Kidney (tissue), 14 donors: ENCODE data around the gene PLCB4. TPM values are rescaled to one million over a fixed set of nuclear protein-coding genes. Genes with fewer than 3 reads are reported as not detected.

Experiments used
- DNase-seq, 5 donors: peaks; one replicate each; pipeline ENCODE4 v3.0.0-alpha.2; 2013 to 2020
- FAIRE-seq: peaks from 2 replicates; lab custom pipeline; 2012; peaks lifted over from hg19 to GRCh38; lab: Jason Lieb, UNC
- H3K27ac ChIP-seq, 2 donors: one replicate each; pipeline ENCODE4 v1.7.0; 2013; ENCODE audit warnings: low read depth in 2 of 2, low read length in 2 of 2, inconsistent platforms in 1 of 2
- H3K27me3 ChIP-seq: one replicate; pipeline ENCODE4 v1.7.1; 2013; ENCODE audit warnings: low read length, inconsistent platforms; ENCODE audit not compliant: control insufficient read depth, insufficient read depth
- H3K36me3 ChIP-seq, 3 donors: one replicate each; pipeline versions ENCODE4 v1.7.0 to v1.7.1; 2013; ENCODE audit warnings: low read length in 3 of 3, control low read depth in 1 of 3, inconsistent platforms in 1 of 3; ENCODE audit not compliant: insufficient read depth in 3 of 3, control insufficient read depth in 2 of 3
- H3K4me1 ChIP-seq, 3 donors: one replicate each; pipeline versions ENCODE4 v1.7.0 to v1.7.1; 2013; ENCODE audit warnings: low read length in 3 of 3, inconsistent platforms in 1 of 3, low read depth in 1 of 3; ENCODE audit not compliant: control insufficient read depth in 2 of 3, insufficient read depth in 2 of 3
- H3K4me3 ChIP-seq, 3 donors: one replicate each; pipeline versions ENCODE4 v1.7.0 to v1.8.1; 2013; ENCODE audit warnings: low read length in 3 of 3, control low read depth in 1 of 3, inconsistent platforms in 1 of 3
- H3K9ac ChIP-seq, 3 donors: one replicate each; pipeline versions ENCODE4 v1.7.0 to v1.7.1; 2013; ENCODE audit warnings: low read length in 3 of 3, control low read depth in 1 of 3, inconsistent platforms in 1 of 3
- H3K9me3 ChIP-seq, 3 donors: one replicate each; pipeline versions ENCODE4 v1.7.0 to v1.7.1; 2013; ENCODE audit warnings: low read length in 3 of 3, control low read depth in 1 of 3, inconsistent platforms in 1 of 3; ENCODE audit not compliant: control insufficient read depth in 2 of 3, insufficient read depth in 1 of 3
- CTCF ChIP-seq: IDR thresholded peaks from 3 replicates; pipeline ENCODE4 v1.5.1; 2012; ENCODE audit warnings: mild to moderate bottlenecking, moderate library complexity, borderline replicate concordance; ENCODE audit not compliant: insufficient read depth; ENCODE audit errors: extremely low read depth
- intact Hi-C: fragments of 100-400 bp; cut with DNase I; formaldehyde crosslinking; loops from one replicate; pipeline ENCODE4 v1.11.1; 2022
- polyA plus RNA-seq: library from polyadenylated mRNA; stranded (reverse); fragments of 350-450 nt; fragmentation: Illumina TruSeq; extraction: RNeasy Lipid Tissue Mini Kit (QIAGEN cat#74804); gene quantifications from one replicate; pipeline ENCODE4 v1.2.3, GENCODE V29; 2014; ENCODE audit warnings: low read depth, low replicate concordance; ENCODE audit not compliant: insufficient read depth
- total RNA-seq: library from RNA; stranded (reverse); fragmentation: NEBNext Ultra II Directional; extraction: Animal tissue kit (Norgen Biotek cat#: 25700); gene quantifications from one replicate; pipeline ENCODE4 v1.2.1, GENCODE V29; 2021
- donor health status: control.
- donor health status: control.
- donor health status: control.
- donor health status: control.
- donor health status: control.
- donor health status: DM: yes; HTN: yes; CAD: no.
- donor health status: Normal renal cell carcinoma (clear cell type).

The PLCB4 gene
- total and polyA plus RNA-seq, 2 donors from 2014 or later = 2.8 to 17.7 TPM

GRCh38 chr20:9293145-9293544, 224.3 kb downstream of the PLCB4 start:
- intact Hi-C loops = no loop called here
- Histone ChIP-seq H3K4me1 (no peaks in the 10 kb centered on the region), H3K27me3 (no peaks in the 10 kb centered on the region), H3K4me3 (no peak overlapping the region), H3K9me3 (no peaks in the 10 kb centered on the region), H3K9ac (no peak overlapping the region), H3K36me3 (no peaks in the 10 kb centered on the region), H3K27ac (no peak overlapping the region)
- TF ChIP-seq CTCF = no peak
- no peak for DNase-seq
- no peak for FAIRE-seq

GRCh38 chr20:9294041-9294440, 225.2 kb downstream of the PLCB4 start:
- no peak overlapping the region for H3K4me3 ChIP-seq
- FAIRE-seq (no peak), DNase-seq (no peak)
- TF ChIP-seq CTCF = no peak
- H3K27ac ChIP-seq = no peak overlapping the region
- intact Hi-C loops = no loop called here
- H3K36me3 ChIP-seq = no peaks in the 10 kb centered on the region
- no peaks in the 10 kb centered on the region for H3K9me3 ChIP-seq
- no peak overlapping the region for H3K9ac ChIP-seq
- no peaks in the 10 kb centered on the region for H3K27me3 ChIP-seq
- H3K4me1 ChIP-seq = no peaks in the 10 kb centered on the region

GRCh38 chr20:9298906-9299305, 230.0 kb downstream of the PLCB4 start:
- H3K9ac ChIP-seq = no peak overlapping the region

More at GRCh38 chr20:9298906-9299305, 230.0 kb downstream of the PLCB4 start:
- Histone ChIP-seq H3K9me3 (no peaks in the 10 kb centered on the region), H3K4me3 (no peak overlapping the region), H3K27me3 (no peaks in the 10 kb centered on the region), H3K4me1 (no peaks in the 10 kb centered on the region), H3K36me3 (no peaks in the 10 kb centered on the region), H3K27ac (no peak overlapping the region)
- no peak for TF ChIP-seq CTCF
- no peak for FAIRE-seq
- intact Hi-C loops = no loop called here
- DNase-seq = no peak
